Measurements from ENCODE around the gene ZNF750. TPM values are rescaled to one million over a fixed set of nuclear protein-coding genes. Genes with fewer than 3 reads are reported as not detected.

The ZNF750 gene
- total and polyA plus RNA-seq, 4 donors: 0.02 to 0.08 TPM; not detected in 2

GRCh38 chr17:82854226-82854625 is 14.4 kb upstream of the ZNF750 start:
- Histone ChIP-seq H3K27ac (ENCODE audit: low read depth in 1 of 2, low read length in 2 of 2) (no peak overlapping the region), H3K4me3 (ENCODE audit: low read depth in 1 of 3, low read length in 3 of 3) (no peak overlapping the region), H3K36me3 (ENCODE audit: control insufficient read depth in 4 of 4, insufficient read depth in 3 of 4, low read depth in 1 of 4, low read length in 3 of 4) (peaks cover 0 to 3% (median 0%) of the 10 kb centered on the region in 4 donors), H3K9ac (ENCODE audit: low read depth in 1 of 2, low read length in 2 of 2) (no peak overlapping the region), H3K9me3 (ENCODE audit: control insufficient read depth in 4 of 4, low read length in 3 of 4) (no peaks in the 10 kb centered on the region), H3K27me3 (ENCODE audit: control insufficient read depth in 4 of 4, insufficient read depth in 4 of 4, low read length in 3 of 4) (no peaks in the 10 kb centered on the region), H3K4me1 (ENCODE audit: control insufficient read depth in 4 of 4, insufficient read depth in 4 of 4, low read length in 3 of 4) (no peaks in the 10 kb centered on the region)
- WGBS: 97% methylated on average over 11 of the region's 11 CpGs
- TF ChIP-seq EGR1 (IDR thresholded peaks at IDR 0.05; ENCODE audit: low read depth in 2 of 2) (no peak), FOXA1 (IDR thresholded peaks at IDR 0.05) (no peak), TAF1 (conservative IDR thresholded peaks at IDR 0.05) (no peak), ZBTB33 (IDR thresholded peaks at IDR 0.05) (no peak), GABPA (IDR thresholded peaks at IDR 0.05 in 1 of 2, conservative IDR thresholded peaks at IDR 0.05 in 1 of 2) (no peak), RXRA (IDR thresholded peaks at IDR 0.05) (no peak), YY1 (IDR thresholded peaks at IDR 0.05) (no peak), SP1 (IDR thresholded peaks at IDR 0.05) (no peak), RAD21 (IDR thresholded peaks at IDR 0.05) (no peak), FOXA2 (IDR thresholded peaks at IDR 0.05) (no peak), HNF4G (IDR thresholded peaks at IDR 0.05) (no peak), JUND (IDR thresholded peaks at IDR 0.05) (no peak), ATF3 (IDR thresholded peaks at IDR 0.05) (no peak)
- DNase-seq (ENCODE audit: low spot score): no peak

- 95% methylated on average over 12 of the region's 12 CpGs for WGBS
- no peaks in the 10 kb centered on the region for H3K4me1 ChIP-seq (ENCODE audit: control insufficient read depth in 4 of 4, insufficient read depth in 4 of 4, low read length in 3 of 4)
- no peak for TF ChIP-seq YY1 (IDR thresholded peaks at IDR 0.05)
- no peak for TF ChIP-seq ZBTB33 (IDR thresholded peaks at IDR 0.05)
- TF ChIP-seq FOXA2 (IDR thresholded peaks at IDR 0.05): no peak
- no peak for TF ChIP-seq RXRA (IDR thresholded peaks at IDR 0.05)
- no peak for TF ChIP-seq TAF1 (conservative IDR thresholded peaks at IDR 0.05)
- no peak for TF ChIP-seq HNF4G (IDR thresholded peaks at IDR 0.05)
- TF ChIP-seq CTCF (IDR thresholded peaks at IDR 0.05; ENCODE audit: low read depth, low read length, missing input control): no peak
- no peak for TF ChIP-seq EGR1 (IDR thresholded peaks at IDR 0.05; ENCODE audit: low read depth in 2 of 2)
- no peak for TF ChIP-seq ATF3 (IDR thresholded peaks at IDR 0.05)
- TF ChIP-seq SP1 (IDR thresholded peaks at IDR 0.05): no peak
- no peak for TF ChIP-seq RAD21 (IDR thresholded peaks at IDR 0.05)
- no peak for TF ChIP-seq GABPA (IDR thresholded peaks at IDR 0.05 in 1 of 2, conservative IDR thresholded peaks at IDR 0.05 in 1 of 2)
- no peak for TF ChIP-seq JUND (IDR thresholded peaks at IDR 0.05)
- TF ChIP-seq REST (IDR thresholded peaks at IDR 0.05): no peak
- no peak for TF ChIP-seq HNF4A (conservative IDR thresholded peaks at IDR 0.05)
- DNase-seq (ENCODE audit: low spot score): no peak
- no peaks in the 10 kb centered on the region for H3K9me3 ChIP-seq (ENCODE audit: control insufficient read depth in 4 of 4, low read length in 3 of 4)
- H3K4me3 ChIP-seq (ENCODE audit: low read depth in 1 of 3, low read length in 3 of 3): no peak overlapping the region
- H3K9ac ChIP-seq (ENCODE audit: low read depth in 1 of 2, low read length in 2 of 2): no peak overlapping the region
- peaks cover 0 to 3% (median 0%) of the 10 kb centered on the region in 4 donors for H3K36me3 ChIP-seq (ENCODE audit: control insufficient read depth in 4 of 4, insufficient read depth in 3 of 4, low read depth in 1 of 4, low read length in 3 of 4)
- no peak overlapping the region for H3K27ac ChIP-seq (ENCODE audit: low read depth in 1 of 2, low read length in 2 of 2)
- no peaks in the 10 kb centered on the region for H3K27me3 ChIP-seq (ENCODE audit: control insufficient read depth in 4 of 4, insufficient read depth in 4 of 4, low read length in 3 of 4)
Observed at GRCh38 chr17:82851381-82851780, 11.6 kb upstream of the ZNF750 start.
